ENCODE data around the gene KLHL42.
"Not testable (repeated sequence)": the region's sequence is repeated elsewhere in the genome, so short reads cannot be mapped to it uniquely, and the experiment has no call there.

Gene KLHL42

DNA sequence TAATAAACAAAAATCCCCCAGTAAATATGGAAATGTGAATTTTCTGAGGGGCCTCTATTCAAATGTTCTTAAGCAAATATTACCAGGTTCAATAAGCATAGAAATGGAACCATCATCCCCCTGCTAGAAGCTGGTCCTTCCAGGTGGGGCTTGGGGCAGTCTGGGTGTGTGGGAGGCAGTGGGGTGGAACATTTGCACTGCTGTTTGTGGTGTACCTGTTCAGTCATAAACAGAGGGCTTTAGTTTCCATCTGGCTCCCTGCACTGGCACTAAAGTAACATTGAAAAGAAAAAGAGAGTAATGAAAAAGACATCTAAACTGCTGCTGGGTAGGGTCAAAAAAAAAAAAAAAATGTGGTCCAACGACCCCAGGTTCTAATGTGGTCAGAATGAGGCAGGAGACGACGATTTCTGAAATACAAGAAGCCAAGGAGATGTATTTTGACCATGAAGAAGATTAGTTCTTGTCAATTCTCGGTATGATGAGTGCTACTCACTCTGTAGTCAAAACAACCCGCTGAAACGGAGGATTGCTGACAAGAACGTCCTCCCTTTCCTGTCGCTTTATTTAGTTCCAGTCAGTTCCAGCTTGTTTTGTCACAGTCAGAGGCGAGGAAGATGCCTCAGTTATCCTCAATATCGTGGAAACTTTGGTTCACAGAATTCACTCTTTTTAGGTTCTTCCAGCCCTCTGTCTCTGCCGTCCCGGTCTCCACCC lies 44.3 kb downstream of the KLHL42 start:
- Histone ChIP-seq H3K4me3 (ENCODE audit: low read length) (no peak overlapping the region), H3K4me1 (ENCODE audit: control insufficient read depth, insufficient read depth, low read length) (no peaks in the 10 kb centered on the region), H3K27ac (ENCODE audit: low read depth, low read length) (no peak overlapping the region), H3K9ac (ENCODE audit: low read length) (no peak overlapping the region), H3K36me3 (ENCODE audit: control insufficient read depth, insufficient read depth, low read length) (no peaks in the 10 kb centered on the region), H3K27me3 (ENCODE audit: control insufficient read depth, insufficient read depth, low read length) (no peaks in the 10 kb centered on the region)

DNA sequence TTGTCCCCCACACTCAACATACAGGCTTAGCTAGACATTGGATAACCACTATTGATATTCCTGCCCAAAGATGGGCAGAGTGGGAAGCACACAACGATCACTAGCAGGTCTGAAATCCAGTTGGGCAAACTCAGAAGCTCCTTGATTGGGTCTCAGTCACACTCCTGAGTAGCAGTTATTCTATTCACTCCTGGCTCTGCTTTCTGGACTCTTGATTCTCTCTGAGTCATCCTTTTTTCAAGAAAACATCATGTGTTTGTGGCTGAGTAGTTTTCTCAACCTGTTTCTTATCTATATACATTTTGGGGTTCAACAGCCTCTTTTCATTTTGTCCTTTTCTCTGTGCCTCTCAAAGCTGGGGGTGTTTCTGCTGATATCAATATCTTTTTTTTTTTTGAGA lies 46.0 kb downstream of the KLHL42 start:
- Histone ChIP-seq H3K9ac (ENCODE audit: low read length) (no peak overlapping the region), H3K4me1 (ENCODE audit: control insufficient read depth, insufficient read depth, low read length) (no peaks in the 10 kb centered on the region), H3K27ac (ENCODE audit: low read depth, low read length) (no peak overlapping the region), H3K27me3 (ENCODE audit: control insufficient read depth, insufficient read depth, low read length) (no peaks in the 10 kb centered on the region), H3K4me3 (ENCODE audit: low read length) (no peak overlapping the region), H3K36me3 (ENCODE audit: control insufficient read depth, insufficient read depth, low read length) (no peaks in the 10 kb centered on the region)

DNA sequence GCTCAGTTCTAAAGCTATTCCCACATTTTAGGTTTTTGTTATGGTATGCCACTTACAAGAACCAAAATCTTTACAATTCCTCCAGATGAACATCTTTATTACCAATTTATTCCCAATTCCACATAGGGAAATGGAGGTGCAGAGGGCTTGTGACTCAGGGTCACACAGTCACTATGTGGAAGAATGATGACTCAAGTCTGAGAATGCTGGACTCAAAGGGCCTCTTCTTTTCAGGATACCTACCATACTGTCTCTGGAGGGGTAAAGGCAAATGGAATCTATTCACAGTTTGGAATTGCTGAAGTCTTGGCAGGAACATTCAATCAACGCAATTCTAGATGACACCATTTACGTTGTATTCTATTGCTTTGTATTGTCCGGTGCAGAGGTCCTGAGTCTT lies 48.2 kb downstream of the KLHL42 start:
- H3K9ac ChIP-seq (ENCODE audit: low read length), result no peak overlapping the region
- no peaks in the 10 kb centered on the region for H3K36me3 ChIP-seq (ENCODE audit: control insufficient read depth, insufficient read depth, low read length)
- H3K27ac ChIP-seq (ENCODE audit: low read depth, low read length), result no peak overlapping the region
- H3K4me1 ChIP-seq (ENCODE audit: control insufficient read depth, insufficient read depth, low read length), result no peaks in the 10 kb centered on the region
- no peaks in the 10 kb centered on the region for H3K27me3 ChIP-seq (ENCODE audit: control insufficient read depth, insufficient read depth, low read length)
- H3K4me3 ChIP-seq (ENCODE audit: low read length), result no peak overlapping the region

DNA sequence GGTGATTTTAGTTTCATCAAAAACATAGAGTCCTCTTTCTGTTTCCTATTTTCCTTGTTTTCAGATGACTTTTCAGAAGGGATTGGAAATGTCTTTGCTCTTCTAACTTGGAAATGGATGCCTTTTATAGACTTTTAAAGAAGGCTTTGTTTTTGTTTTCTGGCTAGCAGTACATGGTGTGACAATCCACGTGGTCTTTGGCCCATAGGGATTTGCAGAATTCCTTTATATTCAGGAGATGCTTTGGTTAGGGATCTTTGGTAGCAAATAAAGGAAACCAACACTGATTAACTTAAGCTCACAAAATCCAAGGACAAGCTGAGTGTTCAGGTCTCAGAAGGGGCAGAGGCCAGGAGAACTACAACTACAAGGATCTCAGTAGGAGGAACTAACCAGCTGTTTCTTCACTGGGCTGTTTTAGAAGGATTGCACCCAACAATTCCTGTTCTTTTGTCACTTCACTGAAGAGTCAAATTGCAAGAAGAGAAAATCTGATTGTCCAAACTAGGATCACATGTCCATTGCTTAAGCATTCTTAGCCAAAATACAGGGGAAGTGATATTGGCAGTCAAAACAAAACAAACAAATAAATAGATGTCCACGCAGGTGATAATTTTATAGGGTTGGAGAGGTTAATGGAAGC lies 58.6 kb downstream of the KLHL42 start:
- Histone ChIP-seq H3K4me3 (ENCODE audit: low read length) (no peak overlapping the region), H3K27me3 (ENCODE audit: control insufficient read depth, insufficient read depth, low read length) (no peaks in the 10 kb centered on the region), H3K36me3 (ENCODE audit: control insufficient read depth, insufficient read depth, low read length) (no peaks in the 10 kb centered on the region), H3K4me1 (ENCODE audit: control insufficient read depth, insufficient read depth, low read length) (no peaks in the 10 kb centered on the region), H3K9ac (ENCODE audit: low read length) (no peak overlapping the region), H3K27ac (ENCODE audit: low read depth, low read length) (no peak overlapping the region)

DNA sequence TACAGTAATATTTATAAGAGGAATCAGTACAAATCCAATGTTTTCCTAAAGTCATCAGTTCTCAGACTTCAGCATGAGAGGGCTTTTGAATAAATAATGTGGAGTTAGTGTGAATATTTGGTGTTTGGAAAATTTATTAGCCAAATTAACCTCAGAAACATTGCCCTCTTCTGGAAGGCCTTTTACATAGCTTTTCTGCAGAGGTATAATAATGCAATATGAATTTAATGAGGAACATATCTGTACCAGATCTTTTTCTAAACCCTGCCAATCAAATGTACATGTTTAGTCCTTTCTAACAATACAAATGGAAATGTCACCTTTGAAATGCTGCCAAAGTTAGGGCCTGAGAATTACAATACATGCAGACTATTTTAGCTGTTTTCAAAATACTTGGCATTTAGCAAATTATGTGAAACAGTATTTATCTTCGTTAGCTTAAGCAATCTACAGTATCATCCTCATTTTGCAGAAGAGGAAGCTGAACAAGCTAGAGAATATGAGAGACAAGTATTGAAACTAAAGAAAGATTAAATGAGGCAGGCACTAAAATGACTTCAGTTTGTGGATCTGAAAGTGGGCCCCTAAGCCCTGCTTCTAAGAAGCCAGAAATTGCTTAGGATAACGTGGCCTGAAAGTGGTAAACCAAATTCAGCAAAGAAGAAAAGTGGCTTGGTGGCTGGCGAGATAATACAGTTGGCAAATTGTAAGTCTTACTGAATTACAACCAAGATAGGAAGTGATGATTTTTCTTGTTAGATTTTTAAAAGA lies 60.4 kb downstream of the KLHL42 start:
- H3K27ac ChIP-seq (ENCODE audit: low read depth, low read length), result no peak overlapping the region

DNA sequence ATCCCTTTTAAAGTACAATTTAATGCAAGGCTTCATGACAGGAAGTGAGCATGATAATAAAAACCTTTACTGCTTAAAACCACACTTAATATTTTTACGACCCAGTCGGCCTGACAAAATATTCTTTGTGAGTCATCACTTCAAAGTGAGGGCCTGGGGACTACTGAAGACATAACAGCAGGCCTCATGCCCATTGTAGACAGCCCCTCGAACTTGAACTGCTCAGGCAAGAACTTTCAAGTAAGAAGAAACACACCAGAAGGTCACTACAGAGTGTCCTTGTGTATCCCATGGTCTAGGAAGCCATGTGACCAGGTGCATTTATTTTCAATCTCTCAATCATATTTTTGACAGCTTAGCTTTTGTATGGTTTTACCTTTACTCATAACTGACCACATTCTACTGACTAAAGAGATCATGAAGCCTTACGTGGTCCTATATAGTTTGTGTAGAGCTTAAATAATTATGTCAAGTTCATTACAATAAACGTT lies 61.4 kb downstream of the KLHL42 start:
- H3K27ac ChIP-seq (ENCODE audit: low read depth, low read length), result no peak overlapping the region
- H3K36me3 ChIP-seq (ENCODE audit: control insufficient read depth, insufficient read depth, low read length), result no peaks in the 10 kb centered on the region
- no peaks in the 10 kb centered on the region for H3K4me1 ChIP-seq (ENCODE audit: control insufficient read depth, insufficient read depth, low read length)
- no peaks in the 10 kb centered on the region for H3K27me3 ChIP-seq (ENCODE audit: control insufficient read depth, insufficient read depth, low read length)
- no peak overlapping the region for H3K9ac ChIP-seq (ENCODE audit: low read length)
- H3K4me3 ChIP-seq (ENCODE audit: low read length), result no peak overlapping the region

More for the DNA sequence above, 60.4 kb downstream of the KLHL42 start:
- no peaks in the 10 kb centered on the region for H3K4me1 ChIP-seq (ENCODE audit: control insufficient read depth, insufficient read depth, low read length)
- no peak overlapping the region for H3K9ac ChIP-seq (ENCODE audit: low read length)
- H3K27me3 ChIP-seq (ENCODE audit: control insufficient read depth, insufficient read depth, low read length), result no peaks in the 10 kb centered on the region
- no peaks in the 10 kb centered on the region for H3K36me3 ChIP-seq (ENCODE audit: control insufficient read depth, insufficient read depth, low read length)
- H3K4me3 ChIP-seq (ENCODE audit: low read length), result no peak overlapping the region

DNA sequence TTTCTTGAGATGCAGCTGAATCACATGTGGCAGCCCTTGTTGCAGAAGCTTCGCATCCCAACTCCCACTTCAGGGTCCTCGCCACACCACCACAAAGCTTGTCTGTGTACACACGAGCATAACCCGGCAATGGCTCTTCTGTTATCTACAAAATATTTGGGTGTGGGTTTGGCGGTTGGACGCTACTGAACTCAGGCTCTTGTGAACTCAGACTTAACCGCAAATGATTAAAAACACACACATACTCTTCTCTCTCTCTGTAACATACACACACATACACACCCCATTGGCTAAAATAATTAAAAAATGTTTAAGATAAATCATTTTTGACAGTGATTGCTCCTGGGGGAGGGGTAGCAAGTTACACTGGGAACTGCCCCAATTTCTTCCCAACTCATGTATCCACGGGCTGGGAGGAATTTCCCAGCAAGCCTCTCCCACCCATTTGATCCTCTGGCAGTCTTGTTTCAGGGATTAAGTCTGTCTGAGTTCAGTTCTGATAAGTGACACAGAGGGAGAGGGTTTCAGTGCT lies 63.7 kb downstream of the KLHL42 start:
- H3K4me1 ChIP-seq (ENCODE audit: control insufficient read depth, insufficient read depth, low read length), result no peaks in the 10 kb centered on the region
- H3K27ac ChIP-seq (ENCODE audit: low read depth, low read length), result no peak overlapping the region
- no peaks in the 10 kb centered on the region for H3K27me3 ChIP-seq (ENCODE audit: control insufficient read depth, insufficient read depth, low read length)
- H3K4me3 ChIP-seq (ENCODE audit: low read length), result no peak overlapping the region
- H3K9ac ChIP-seq (ENCODE audit: low read length), result no peak overlapping the region
- no peaks in the 10 kb centered on the region for H3K36me3 ChIP-seq (ENCODE audit: control insufficient read depth, insufficient read depth, low read length)

DNA sequence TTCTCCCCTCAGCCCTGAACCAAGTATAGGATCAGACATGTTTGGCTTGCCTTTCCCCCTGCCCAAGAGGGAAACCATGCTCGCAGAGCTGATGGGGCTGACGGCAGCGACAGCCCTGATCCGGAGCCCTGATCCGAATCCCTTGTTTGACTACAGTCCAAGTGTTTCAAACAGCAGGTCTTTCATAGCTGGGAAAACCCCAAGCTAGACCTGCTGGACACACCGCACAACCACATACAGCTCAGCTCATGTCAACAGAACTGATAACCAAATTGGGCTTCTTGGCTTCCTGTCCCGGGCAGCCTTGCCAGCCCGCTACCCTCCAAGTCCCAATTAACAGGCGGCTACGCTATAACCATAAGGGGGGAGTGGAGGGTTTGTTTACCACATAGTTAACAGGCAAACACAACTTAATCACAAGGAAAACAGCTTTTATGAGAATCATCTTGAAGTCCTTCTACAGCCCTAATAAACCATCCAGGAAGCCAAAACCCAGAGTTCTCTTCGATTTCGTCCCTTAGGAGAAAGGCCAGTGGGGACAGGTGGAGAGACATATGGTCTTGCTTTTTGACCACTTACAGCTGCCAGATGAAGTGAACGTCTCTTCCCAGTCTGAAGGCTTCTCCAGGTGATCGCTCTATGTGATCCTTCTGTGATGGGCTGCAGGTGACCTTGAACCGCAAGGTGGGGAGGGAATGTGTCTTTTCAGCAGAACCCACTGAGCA lies 64.5 kb downstream of the KLHL42 start:
- H3K27me3 ChIP-seq (ENCODE audit: control insufficient read depth, insufficient read depth, low read length), result no peaks in the 10 kb centered on the region
- H3K9ac ChIP-seq (ENCODE audit: low read length), result no peak overlapping the region
- no peak overlapping the region for H3K27ac ChIP-seq (ENCODE audit: low read depth, low read length)
- no peak overlapping the region for H3K4me3 ChIP-seq (ENCODE audit: low read length)
- H3K36me3 ChIP-seq (ENCODE audit: control insufficient read depth, insufficient read depth, low read length), result no peaks in the 10 kb centered on the region
- no peaks in the 10 kb centered on the region for H3K4me1 ChIP-seq (ENCODE audit: control insufficient read depth, insufficient read depth, low read length)

DNA sequence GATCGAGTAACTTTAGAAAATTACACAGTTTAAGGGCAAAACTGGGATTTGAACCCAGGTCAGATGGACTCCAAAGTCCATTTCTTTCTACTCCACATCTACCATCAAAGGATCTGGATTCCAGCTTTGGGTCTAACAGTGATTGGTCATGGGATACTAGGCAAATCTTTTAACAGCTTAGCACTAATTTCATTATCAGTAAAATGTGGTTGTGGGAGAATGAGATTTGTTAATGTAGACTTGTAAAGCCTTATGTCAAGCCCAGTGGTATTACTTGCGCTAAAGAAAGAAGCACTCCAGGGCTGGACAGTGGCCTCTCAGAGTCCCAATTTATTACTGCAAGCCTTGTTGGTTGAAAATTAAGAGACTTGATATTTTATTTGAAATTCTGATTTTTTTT lies 65.2 kb downstream of the KLHL42 start:
- no peak overlapping the region for H3K27ac ChIP-seq (ENCODE audit: low read depth, low read length)
- no peak overlapping the region for H3K9ac ChIP-seq (ENCODE audit: low read length)
- H3K4me3 ChIP-seq (ENCODE audit: low read length), result no peak overlapping the region
- H3K36me3 ChIP-seq (ENCODE audit: control insufficient read depth, insufficient read depth, low read length), result no peaks in the 10 kb centered on the region
- H3K27me3 ChIP-seq (ENCODE audit: control insufficient read depth, insufficient read depth, low read length), result no peaks in the 10 kb centered on the region
- H3K4me1 ChIP-seq (ENCODE audit: control insufficient read depth, insufficient read depth, low read length), result no peaks in the 10 kb centered on the region

DNA sequence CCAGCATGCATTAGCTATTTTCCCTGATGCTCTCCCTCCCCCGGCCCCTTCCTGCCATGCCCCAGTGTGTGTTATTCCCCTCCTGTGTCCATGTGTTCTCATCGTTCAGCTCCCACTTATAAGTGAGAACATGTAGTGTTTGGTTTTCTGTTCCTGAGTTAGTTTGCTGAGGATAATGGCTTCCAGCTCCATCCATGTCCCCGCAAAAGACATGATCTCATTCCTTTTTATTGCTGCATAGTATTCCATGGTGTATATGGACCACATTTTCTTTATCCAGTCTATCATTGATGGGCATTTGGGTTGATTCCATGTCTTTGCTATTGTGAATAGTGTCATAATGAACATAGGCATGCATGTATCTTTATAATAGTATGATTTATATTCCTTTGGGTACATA lies 65.7 kb downstream of the KLHL42 start:
- not testable (repeated sequence) for H3K9ac ChIP-seq (ENCODE audit: low read length); H3K4me3 ChIP-seq (ENCODE audit: low read length); H3K27ac ChIP-seq (ENCODE audit: low read depth, low read length); H3K36me3 ChIP-seq (ENCODE audit: control insufficient read depth, insufficient read depth, low read length); H3K27me3 ChIP-seq (ENCODE audit: control insufficient read depth, insufficient read depth, low read length); H3K4me1 ChIP-seq (ENCODE audit: control insufficient read depth, insufficient read depth, low read length)

DNA sequence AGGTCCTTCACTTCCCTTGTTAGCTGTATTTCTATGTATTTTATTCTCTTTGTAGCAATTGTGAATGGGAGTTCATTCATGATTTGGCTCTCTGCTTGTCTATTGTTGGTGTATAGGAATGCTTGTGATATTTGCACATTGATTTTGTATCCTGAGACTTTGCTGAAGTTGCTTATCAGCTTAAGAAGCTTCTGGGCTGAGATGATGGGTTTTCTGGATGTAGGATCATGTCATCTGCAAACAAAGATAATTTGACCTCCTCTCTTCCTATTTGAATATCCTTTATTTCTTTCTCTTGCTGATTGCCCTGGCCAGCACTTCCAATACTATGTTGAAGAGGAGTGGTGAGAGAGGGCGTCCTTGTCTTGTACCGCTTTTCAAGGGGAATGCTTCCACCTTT lies 67.3 kb downstream of the KLHL42 start:
- not testable (repeated sequence) for H3K27me3 ChIP-seq (ENCODE audit: control insufficient read depth, insufficient read depth, low read length); H3K4me1 ChIP-seq (ENCODE audit: control insufficient read depth, insufficient read depth, low read length); H3K9ac ChIP-seq (ENCODE audit: low read length); H3K4me3 ChIP-seq (ENCODE audit: low read length); H3K27ac ChIP-seq (ENCODE audit: low read depth, low read length); H3K36me3 ChIP-seq (ENCODE audit: control insufficient read depth, insufficient read depth, low read length)

DNA sequence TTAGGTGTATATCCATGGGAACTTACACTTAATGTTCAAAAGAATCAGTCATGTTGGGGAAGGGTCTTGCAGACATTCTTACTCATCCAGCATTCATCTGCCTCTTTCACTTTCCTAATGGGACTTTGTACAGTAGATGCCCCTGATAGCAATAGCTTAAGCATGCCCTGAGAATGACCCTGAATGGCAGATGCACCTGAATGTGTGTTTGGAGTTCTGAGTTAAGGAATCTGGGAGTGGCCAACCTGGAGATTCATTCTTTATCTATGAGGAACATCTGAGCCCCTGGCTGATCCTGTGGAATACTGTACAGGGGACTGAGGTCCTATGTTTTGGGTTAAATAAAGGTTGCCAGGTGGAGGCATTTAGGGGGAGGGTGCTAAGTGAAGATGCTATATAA lies 71.3 kb downstream of the KLHL42 start:
- H3K36me3 ChIP-seq (ENCODE audit: control insufficient read depth, insufficient read depth, low read length), result no peaks in the 10 kb centered on the region
- H3K27me3 ChIP-seq (ENCODE audit: control insufficient read depth, insufficient read depth, low read length), result no peaks in the 10 kb centered on the region
- no peak overlapping the region for H3K4me3 ChIP-seq (ENCODE audit: low read length)
- no peak overlapping the region for H3K9ac ChIP-seq (ENCODE audit: low read length)
- no peaks in the 10 kb centered on the region for H3K4me1 ChIP-seq (ENCODE audit: control insufficient read depth, insufficient read depth, low read length)
- no peak overlapping the region for H3K27ac ChIP-seq (ENCODE audit: low read depth, low read length)
